Panc1 (cell line): ENCODE data around the gene KLF11. TPM values are rescaled to one million over a fixed set of nuclear protein-coding genes. Genes with fewer than 3 reads are reported as not detected.

Experiments
- ATAC-seq: fragments of 200-7000 bp; cut with Tn5 transposase; 2 replicates; pipeline ENCODE4 v1.9.1; 2020; ENCODE audit warnings: mild to moderate bottlenecking, moderate library complexity
- BruUV-seq: library from RNA; stranded (reverse); fragments of 400-500 nt; replicated peaks from 2 replicates; lab custom pipeline; 2021; lab: Mats Ljungman, UMichigan
- CTCF ChIA-PET: fragments of 300-600 bp; sonication (Branson Sonifier 250); formaldehyde crosslinking; loops from one replicate; lab custom pipeline; 2022; ENCODE audit warnings: antibody characterized with exemption; lab: Charles Lee
- POLR2A ChIA-PET: fragments of 300-600 bp; sonication (Branson Sonifier 250); formaldehyde crosslinking; loops from one replicate; lab custom pipeline; 2022; ENCODE audit warnings: antibody characterized with exemption; lab: Charles Lee
- DNase-seq: peaks from one replicate; pipeline ENCODE4 v3.0.0-alpha.2; 2010; ENCODE audit warnings: low read depth, low spot score
- H3K27ac ChIP-seq: 2 replicates; pipeline ENCODE4 v1.5.1; 2011; ENCODE audit warnings: mild to moderate bottlenecking, low read length, inconsistent platforms
- H3K27me3 ChIP-seq: fragments of 200-500 bp; sonication (Bioruptor generic); 2 replicates; pipeline ENCODE4 v1.6.0; 2014; ENCODE audit warnings: low read length, inconsistent platforms; ENCODE audit not compliant: control insufficient read depth, insufficient read depth
- H3K36me3 ChIP-seq: fragments of 200-500 bp; sonication (Bioruptor generic); 2 replicates; pipeline ENCODE4 v1.5.1; 2014; ENCODE audit warnings: inconsistent platforms, mild to moderate bottlenecking, low read length, moderate library complexity; ENCODE audit not compliant: control insufficient read depth, insufficient read depth
- H3K4me1 ChIP-seq: 2 replicates; pipeline ENCODE4 v1.5.1; 2011; ENCODE audit warnings: inconsistent platforms, mild to moderate bottlenecking, low read length, moderate library complexity; ENCODE audit not compliant: control insufficient read depth, insufficient read depth
- H3K4me3 ChIP-seq, 2 experiments: 2 replicates each; pipeline ENCODE4 v1.5.1; 2011 to 2012; ENCODE audit warnings: low read depth in 2 of 2, low read length in 2 of 2, mild to moderate bottlenecking in 2 of 2, inconsistent platforms in 1 of 2, moderate library complexity in 1 of 2
- H3K9me3 ChIP-seq: fragments of 200-500 bp; sonication (Bioruptor generic); 2 replicates; pipeline ENCODE4 v1.5.1; 2014; ENCODE audit warnings: low read depth, mild to moderate bottlenecking, inconsistent platforms, low read length, moderate library complexity; ENCODE audit not compliant: control insufficient read depth, insufficient read depth
- POLR2AphosphoS5 ChIP-seq: IDR thresholded peaks from 2 replicates; pipeline ENCODE4 v1.6.1; 2012; ENCODE audit warnings: mild to moderate bottlenecking, low read depth, low read length, moderate library complexity
- SIN3A ChIP-seq: IDR thresholded peaks from 2 replicates; pipeline ENCODE4 v1.6.1; 2012; ENCODE audit warnings: low read depth, mild to moderate bottlenecking, low read length, moderate library complexity, borderline replicate concordance; ENCODE audit not compliant: insufficient read depth
- TCF7L2 ChIP-seq: IDR thresholded peaks from 2 replicates; pipeline ENCODE4 v1.6.1; 2011; ENCODE audit warnings: mild to moderate bottlenecking, low read depth, low read length, inconsistent platforms
- in situ Hi-C: cut with HindIII; loops from 2 replicates; pipeline ENCODE4 v1.10.0; 2016; ENCODE audit warnings: low sequenced_read_pairs, low pct_unique_long_range_greater_than_20kb
- intact Hi-C: fragments of 100-400 bp; cut with micrococcal nuclease; formaldehyde crosslinking; loops from one replicate; pipeline ENCODE4 v1.10.0; 2022; ENCODE audit not compliant: unreplicated experiment
- total RNA-seq: library from RNA; stranded (reverse); gene quantifications from one replicate; pipeline ENCODE4 v1.2.1, GENCODE V29; 2021; ENCODE audit not compliant: unreplicated experiment
- TF ChIP-seq, protein P1 (sequence below), 2 experiments: IDR thresholded peaks; 2 replicates each; pipeline ENCODE4 v1.6.1; 2011 to 2012; ENCODE audit warnings: low read depth in 2 of 2, control low read depth in 1 of 2, low read length in 1 of 2, mild to moderate bottlenecking in 1 of 2, moderate library complexity in 1 of 2; ENCODE audit not compliant: insufficient read depth in 1 of 2
- TF ChIP-seq, protein P2 (sequence below): fragments of 450-650 bp; IDR thresholded peaks from 2 replicates; pipeline ENCODE4 v1.5.1; 2017; ENCODE audit warnings: mild to moderate bottlenecking

The KLF11 gene
- total RNA-seq, 1 experiment from 2014 or later: 23.7 TPM

DNA sequence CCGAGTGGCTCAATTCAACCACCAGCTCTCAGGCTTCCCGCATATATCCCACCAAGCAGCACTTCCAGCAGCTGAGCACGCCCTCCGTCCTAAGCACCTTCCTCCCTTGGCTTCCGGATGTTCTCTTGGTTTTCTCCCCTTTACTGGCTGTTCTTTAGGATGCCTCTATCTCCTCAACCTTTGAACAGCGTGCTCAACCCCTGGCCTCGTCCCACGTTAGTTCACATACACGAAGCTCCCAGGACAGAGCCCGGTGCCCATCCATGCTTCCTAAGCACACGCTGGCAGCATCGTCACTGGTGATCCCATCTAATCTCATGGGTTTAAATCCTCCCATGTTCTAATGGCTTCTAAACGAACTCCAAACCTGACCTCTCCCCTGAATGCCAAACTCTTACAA is 33.2 kb downstream of the KLF11 start:
- CTCF ChIA-PET: no interaction called here
- no peaks in the 10 kb centered on the region for H3K36me3 ChIP-seq
- H3K27me3 ChIP-seq: no peaks in the 10 kb centered on the region
- POLR2A ChIA-PET: interaction anchor here (0.6 kb wide), 1 partner anchor 227 kb away, joined by 5 read pairs; no protein-coding TSS in a partner anchor
- TF ChIP-seq, protein P1, sequence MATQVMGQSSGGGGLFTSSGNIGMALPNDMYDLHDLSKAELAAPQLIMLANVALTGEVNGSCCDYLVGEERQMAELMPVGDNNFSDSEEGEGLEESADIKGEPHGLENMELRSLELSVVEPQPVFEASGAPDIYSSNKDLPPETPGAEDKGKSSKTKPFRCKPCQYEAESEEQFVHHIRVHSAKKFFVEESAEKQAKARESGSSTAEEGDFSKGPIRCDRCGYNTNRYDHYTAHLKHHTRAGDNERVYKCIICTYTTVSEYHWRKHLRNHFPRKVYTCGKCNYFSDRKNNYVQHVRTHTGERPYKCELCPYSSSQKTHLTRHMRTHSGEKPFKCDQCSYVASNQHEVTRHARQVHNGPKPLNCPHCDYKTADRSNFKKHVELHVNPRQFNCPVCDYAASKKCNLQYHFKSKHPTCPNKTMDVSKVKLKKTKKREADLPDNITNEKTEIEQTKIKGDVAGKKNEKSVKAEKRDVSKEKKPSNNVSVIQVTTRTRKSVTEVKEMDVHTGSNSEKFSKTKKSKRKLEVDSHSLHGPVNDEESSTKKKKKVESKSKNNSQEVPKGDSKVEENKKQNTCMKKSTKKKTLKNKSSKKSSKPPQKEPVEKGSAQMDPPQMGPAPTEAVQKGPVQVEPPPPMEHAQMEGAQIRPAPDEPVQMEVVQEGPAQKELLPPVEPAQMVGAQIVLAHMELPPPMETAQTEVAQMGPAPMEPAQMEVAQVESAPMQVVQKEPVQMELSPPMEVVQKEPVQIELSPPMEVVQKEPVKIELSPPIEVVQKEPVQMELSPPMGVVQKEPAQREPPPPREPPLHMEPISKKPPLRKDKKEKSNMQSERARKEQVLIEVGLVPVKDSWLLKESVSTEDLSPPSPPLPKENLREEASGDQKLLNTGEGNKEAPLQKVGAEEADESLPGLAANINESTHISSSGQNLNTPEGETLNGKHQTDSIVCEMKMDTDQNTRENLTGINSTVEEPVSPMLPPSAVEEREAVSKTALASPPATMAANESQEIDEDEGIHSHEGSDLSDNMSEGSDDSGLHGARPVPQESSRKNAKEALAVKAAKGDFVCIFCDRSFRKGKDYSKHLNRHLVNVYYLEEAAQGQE (IDR thresholded peaks at IDR 0.05; ENCODE audit: insufficient read depth in 1 of 2, low read depth in 2 of 2, low read length in 1 of 2): no peak
- no peak for TF ChIP-seq SIN3A
- no peak for DNase-seq
- H3K9me3 ChIP-seq: no peaks in the 10 kb centered on the region
- no peak for ATAC-seq
- H3K27ac ChIP-seq: peak overlapping the region; percentile 23; the same call in 1 of the 2 replicates
- in situ Hi-C loops (no loop called here), intact Hi-C loops (loop anchor here (10.0 kb wide), 1 partner anchor 48 kb away; the partner anchor contains the start of gene RRM2)
- peaks cover 42% of the 10 kb centered on the region for H3K4me1 ChIP-seq
- H3K4me3 ChIP-seq: no peak overlapping the region
- no TSS peak for BruUV-seq

- Histone ChIP-seq H3K36me3 (no peaks in the 10 kb centered on the region), H3K4me1 (peaks cover 42% of the 10 kb centered on the region), H3K27me3 (no peaks in the 10 kb centered on the region), H3K4me3 (no peak overlapping the region), H3K9me3 (no peaks in the 10 kb centered on the region), H3K27ac (peak overlapping the region; percentile 23; the same call in 1 of the 2 replicates)
- ATAC-seq: no peak
- ChIA-PET POLR2A (no interaction called here), CTCF (interaction anchor here (0.6 kb wide), 1 partner anchor 607 kb away, joined by 3 read pairs; no protein-coding TSS in a partner anchor)
- in situ Hi-C loops: no loop called here
- TF ChIP-seq TCF7L2: no peak
- TF ChIP-seq POLR2AphosphoS5: no peak
- TF ChIP-seq, protein P1 (IDR thresholded peaks at IDR 0.05; ENCODE audit: insufficient read depth in 1 of 2, low read depth in 2 of 2, low read length in 1 of 2): no peak
- TF ChIP-seq, protein P2, sequence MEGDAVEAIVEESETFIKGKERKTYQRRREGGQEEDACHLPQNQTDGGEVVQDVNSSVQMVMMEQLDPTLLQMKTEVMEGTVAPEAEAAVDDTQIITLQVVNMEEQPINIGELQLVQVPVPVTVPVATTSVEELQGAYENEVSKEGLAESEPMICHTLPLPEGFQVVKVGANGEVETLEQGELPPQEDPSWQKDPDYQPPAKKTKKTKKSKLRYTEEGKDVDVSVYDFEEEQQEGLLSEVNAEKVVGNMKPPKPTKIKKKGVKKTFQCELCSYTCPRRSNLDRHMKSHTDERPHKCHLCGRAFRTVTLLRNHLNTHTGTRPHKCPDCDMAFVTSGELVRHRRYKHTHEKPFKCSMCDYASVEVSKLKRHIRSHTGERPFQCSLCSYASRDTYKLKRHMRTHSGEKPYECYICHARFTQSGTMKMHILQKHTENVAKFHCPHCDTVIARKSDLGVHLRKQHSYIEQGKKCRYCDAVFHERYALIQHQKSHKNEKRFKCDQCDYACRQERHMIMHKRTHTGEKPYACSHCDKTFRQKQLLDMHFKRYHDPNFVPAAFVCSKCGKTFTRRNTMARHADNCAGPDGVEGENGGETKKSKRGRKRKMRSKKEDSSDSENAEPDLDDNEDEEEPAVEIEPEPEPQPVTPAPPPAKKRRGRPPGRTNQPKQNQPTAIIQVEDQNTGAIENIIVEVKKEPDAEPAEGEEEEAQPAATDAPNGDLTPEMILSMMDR: no peak
- no peak for TF ChIP-seq SIN3A
- no TSS peak for BruUV-seq
- no peak for DNase-seq
- intact Hi-C loops: loop anchor here (10.0 kb wide), 1 partner anchor 48 kb away; the partner anchor contains the start of gene RRM2
Observed at GRCh38 chr2:10076988-10077527, 33.7 kb downstream of the KLF11 start.
